ENCODE measurements around the gene KCNS1.

KCNS1 gene

DNA sequence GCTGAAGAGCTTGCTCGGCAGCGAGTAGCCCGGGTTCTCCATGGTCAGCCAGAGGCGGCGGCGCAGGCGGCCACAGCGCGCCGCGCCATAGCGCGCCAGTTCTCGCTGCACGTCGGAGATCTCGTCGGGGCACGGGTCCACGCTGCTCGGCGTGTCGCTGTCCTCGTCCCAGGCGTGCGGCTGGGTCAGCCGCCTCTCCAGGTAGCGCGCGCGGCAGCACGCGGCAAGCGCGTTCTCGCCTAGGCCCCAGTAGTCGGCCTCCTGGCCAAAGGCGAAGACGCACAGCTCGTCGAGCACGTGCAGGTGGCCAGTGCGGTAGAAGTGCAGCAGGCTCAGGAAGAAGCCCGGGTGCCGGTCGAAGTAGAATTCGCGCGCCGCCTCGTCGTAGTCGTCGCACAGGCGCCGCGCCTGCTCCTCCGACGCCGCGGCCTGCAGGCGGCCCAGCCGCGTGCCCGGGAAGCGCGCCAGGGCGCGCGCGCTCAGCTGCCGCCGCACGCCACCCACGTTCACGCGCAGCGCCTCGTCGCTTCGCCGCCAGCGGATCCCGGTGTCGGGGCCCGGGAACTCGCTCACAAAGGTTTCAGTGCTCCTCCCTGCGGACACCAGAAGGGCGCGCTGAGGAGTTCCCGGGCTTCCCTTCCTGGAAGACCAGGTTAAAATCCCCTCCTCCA lies 2.7 kb downstream of the KCNS1 start:
- Histone ChIP-seq H3K4me2 (ENCODE audit: low read length) (no peak overlapping the region), H4K20me1 (ENCODE audit: insufficient read depth, low read length) (no peaks in the 10 kb centered on the region), H3K9me2 (ENCODE audit: low read depth, low read length) (no peaks in the 10 kb centered on the region), H3K4me1 (ENCODE audit: insufficient read depth, low read length, severe bottlenecking) (no peaks in the 10 kb centered on the region), H3K27me3 (ENCODE audit: insufficient read depth, low read length) (peaks cover 4% of the 10 kb centered on the region; the same call in 1 of the 2 replicates), H3F3A (ENCODE audit: insufficient read depth, low read length) (no peaks in the 10 kb centered on the region), H3K9me3 (ENCODE audit: low read length) (no peaks in the 10 kb centered on the region), H3K27ac (ENCODE audit: low read depth, low read length, poor library complexity, severe bottlenecking) (no peak overlapping the region), H2AFZ (ENCODE audit: low read length) (no peak overlapping the region), H3K79me2 (ENCODE audit: insufficient read depth, low read length) (no peaks in the 10 kb centered on the region), H3K9ac (ENCODE audit: low read length) (no peak overlapping the region), H3K4me3 (ENCODE audit: low read depth, low read length, poor library complexity, severe bottlenecking) (no peak overlapping the region), H3K36me3 (ENCODE audit: insufficient read depth, low read length) (no peaks in the 10 kb centered on the region)
- TF ChIP-seq, protein P1, sequence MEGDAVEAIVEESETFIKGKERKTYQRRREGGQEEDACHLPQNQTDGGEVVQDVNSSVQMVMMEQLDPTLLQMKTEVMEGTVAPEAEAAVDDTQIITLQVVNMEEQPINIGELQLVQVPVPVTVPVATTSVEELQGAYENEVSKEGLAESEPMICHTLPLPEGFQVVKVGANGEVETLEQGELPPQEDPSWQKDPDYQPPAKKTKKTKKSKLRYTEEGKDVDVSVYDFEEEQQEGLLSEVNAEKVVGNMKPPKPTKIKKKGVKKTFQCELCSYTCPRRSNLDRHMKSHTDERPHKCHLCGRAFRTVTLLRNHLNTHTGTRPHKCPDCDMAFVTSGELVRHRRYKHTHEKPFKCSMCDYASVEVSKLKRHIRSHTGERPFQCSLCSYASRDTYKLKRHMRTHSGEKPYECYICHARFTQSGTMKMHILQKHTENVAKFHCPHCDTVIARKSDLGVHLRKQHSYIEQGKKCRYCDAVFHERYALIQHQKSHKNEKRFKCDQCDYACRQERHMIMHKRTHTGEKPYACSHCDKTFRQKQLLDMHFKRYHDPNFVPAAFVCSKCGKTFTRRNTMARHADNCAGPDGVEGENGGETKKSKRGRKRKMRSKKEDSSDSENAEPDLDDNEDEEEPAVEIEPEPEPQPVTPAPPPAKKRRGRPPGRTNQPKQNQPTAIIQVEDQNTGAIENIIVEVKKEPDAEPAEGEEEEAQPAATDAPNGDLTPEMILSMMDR (IDR thresholded peaks at IDR 0.05; ENCODE audit: low read length) = no peak
- no peak for TF ChIP-seq EZH2 (IDR thresholded peaks at IDR 0.05; ENCODE audit: borderline replicate concordance, low read length)

DNA sequence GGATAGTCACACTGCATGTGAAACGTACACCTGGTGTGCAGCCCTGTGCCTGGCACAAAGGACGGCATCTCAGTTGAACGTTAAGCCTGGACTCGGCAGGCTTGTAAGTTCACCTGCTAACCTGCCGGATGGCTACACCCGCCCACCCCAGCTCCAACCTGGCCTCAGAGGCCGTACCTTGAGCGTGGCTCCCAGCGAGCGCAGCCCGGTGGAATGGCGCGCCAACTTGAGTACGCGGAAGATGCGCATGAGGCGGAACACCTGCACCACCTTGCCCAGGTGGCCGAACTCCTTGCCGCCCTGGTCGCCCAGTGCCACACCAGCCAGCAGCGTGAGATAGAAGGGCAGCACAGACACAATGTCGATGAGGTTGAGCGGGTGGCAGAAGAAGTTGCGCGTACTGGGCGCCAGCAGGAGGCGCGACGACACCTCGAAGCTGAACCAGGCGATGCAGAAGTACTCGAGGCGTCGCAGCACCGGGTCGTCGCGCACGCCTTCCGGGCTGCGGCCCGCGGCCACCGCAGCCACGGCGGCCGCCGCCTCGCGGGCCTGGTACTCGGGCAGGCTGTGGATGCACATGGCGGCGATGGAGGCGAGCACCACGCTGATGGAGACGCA lies 3.3 kb downstream of the KCNS1 start:
- H2AFZ ChIP-seq (ENCODE audit: low read length) = no peak overlapping the region
- no peaks in the 10 kb centered on the region for H4K20me1 ChIP-seq (ENCODE audit: insufficient read depth, low read length)
- H3K79me2 ChIP-seq (ENCODE audit: insufficient read depth, low read length) = no peaks in the 10 kb centered on the region
- H3K4me2 ChIP-seq (ENCODE audit: low read length) = no peak overlapping the region
- no peaks in the 10 kb centered on the region for H3F3A ChIP-seq (ENCODE audit: insufficient read depth, low read length)
- H3K4me1 ChIP-seq (ENCODE audit: insufficient read depth, low read length, severe bottlenecking) = no peaks in the 10 kb centered on the region
- no peak overlapping the region for H3K27ac ChIP-seq (ENCODE audit: low read depth, low read length, poor library complexity, severe bottlenecking)
- TF ChIP-seq, protein P1 (IDR thresholded peaks at IDR 0.05; ENCODE audit: low read length) = no peak
- no peak for TF ChIP-seq EZH2 (IDR thresholded peaks at IDR 0.05; ENCODE audit: borderline replicate concordance, low read length)
- peaks cover 4% of the 10 kb centered on the region; the same call in 1 of the 2 replicates for H3K27me3 ChIP-seq (ENCODE audit: insufficient read depth, low read length)
- no peak overlapping the region for H3K9ac ChIP-seq (ENCODE audit: low read length)
- H3K9me2 ChIP-seq (ENCODE audit: low read depth, low read length) = no peaks in the 10 kb centered on the region
- H3K36me3 ChIP-seq (ENCODE audit: insufficient read depth, low read length) = no peaks in the 10 kb centered on the region
- no peak overlapping the region for H3K4me3 ChIP-seq (ENCODE audit: low read depth, low read length, poor library complexity, severe bottlenecking)
- no peaks in the 10 kb centered on the region for H3K9me3 ChIP-seq (ENCODE audit: low read length)

DNA sequence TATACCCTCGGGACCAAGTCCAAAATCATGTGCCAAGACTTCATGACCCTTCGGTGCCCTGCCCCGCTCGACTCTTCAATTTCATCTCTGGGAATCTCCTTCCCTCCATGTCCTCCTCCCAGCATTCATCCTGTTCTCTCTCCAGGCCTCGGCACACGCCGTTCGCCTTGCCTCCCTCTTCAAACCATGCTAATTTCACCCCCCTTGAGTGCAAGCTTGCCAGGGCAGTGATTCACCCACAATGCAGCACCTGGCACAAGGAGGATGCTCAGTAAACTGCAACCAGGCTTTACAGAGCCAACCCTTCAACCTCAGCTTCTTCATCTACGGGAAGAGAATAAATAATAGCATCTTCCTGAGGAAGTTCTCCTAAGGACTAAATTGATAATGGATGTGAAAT lies 4.1 kb downstream of the KCNS1 start:
- H3K9me3 ChIP-seq (ENCODE audit: low read length) = no peaks in the 10 kb centered on the region
- H3F3A ChIP-seq (ENCODE audit: insufficient read depth, low read length) = no peaks in the 10 kb centered on the region
- H3K4me3 ChIP-seq (ENCODE audit: low read depth, low read length, poor library complexity, severe bottlenecking) = no peak overlapping the region
- peaks cover 4% of the 10 kb centered on the region; the same call in 1 of the 2 replicates for H3K27me3 ChIP-seq (ENCODE audit: insufficient read depth, low read length)
- H3K4me2 ChIP-seq (ENCODE audit: low read length) = no peak overlapping the region
- no peaks in the 10 kb centered on the region for H3K36me3 ChIP-seq (ENCODE audit: insufficient read depth, low read length)
- TF ChIP-seq EZH2 (IDR thresholded peaks at IDR 0.05; ENCODE audit: borderline replicate concordance, low read length) = no peak
- TF ChIP-seq, protein P1 (IDR thresholded peaks at IDR 0.05; ENCODE audit: low read length) = no peak
- no peaks in the 10 kb centered on the region for H4K20me1 ChIP-seq (ENCODE audit: insufficient read depth, low read length)
- H3K27ac ChIP-seq (ENCODE audit: low read depth, low read length, poor library complexity, severe bottlenecking) = no peak overlapping the region
- H3K9me2 ChIP-seq (ENCODE audit: low read depth, low read length) = no peaks in the 10 kb centered on the region
- H3K9ac ChIP-seq (ENCODE audit: low read length) = no peak overlapping the region
- no peak overlapping the region for H2AFZ ChIP-seq (ENCODE audit: low read length)
- no peaks in the 10 kb centered on the region for H3K79me2 ChIP-seq (ENCODE audit: insufficient read depth, low read length)
- no peaks in the 10 kb centered on the region for H3K4me1 ChIP-seq (ENCODE audit: insufficient read depth, low read length, severe bottlenecking)

All from OCI-LY1 (cell line).